Colonic mucosa (tissue), 4 donors: Measurements from ENCODE around the gene COA5. TPM values are rescaled to one million over a fixed set of nuclear protein-coding genes. Genes with fewer than 3 reads are reported as not detected.

ENCODE experiments used
- DNase-seq: peaks from one replicate; pipeline ENCODE4 v3.0.0-alpha.2; 2020
- H3K27ac ChIP-seq: fragments of 200-600 bp; one replicate; pipeline ENCODE4 v1.8.0; 2021
- H3K27me3 ChIP-seq: fragments of 200-600 bp; one replicate; pipeline ENCODE4 v1.8.0; 2021
- H3K36me3 ChIP-seq: fragments of 200-600 bp; one replicate; pipeline ENCODE4 v1.8.0; 2021
- H3K4me1 ChIP-seq: fragments of 200-600 bp; one replicate; pipeline ENCODE4 v1.8.0; 2021; ENCODE audit warnings: mild to moderate bottlenecking
- H3K4me3 ChIP-seq: fragments of 200-600 bp; one replicate; pipeline ENCODE4 v1.8.0; 2021
- H3K9ac ChIP-seq, 2 donors: one replicate each; pipeline ENCODE4 v1.7.0; 2013; ENCODE audit warnings: control low read depth in 2 of 2, low read depth in 2 of 2, low read length in 2 of 2
- H3K9me3 ChIP-seq: fragments of 200-600 bp; one replicate; pipeline ENCODE4 v1.8.0; 2021
- intact Hi-C: fragments of 100-400 bp; cut with DNase I; formaldehyde crosslinking; loops from one replicate; pipeline ENCODE4 v1.14.1; 2022
- total RNA-seq, 2 donors: library from RNA; stranded (reverse); fragmentation: NEBNext Ultra II Directional in 1 of 2; extraction: Animal tissue kit (Norgen Biotek cat#: 25700) in 1 of 2; gene quantifications; one replicate each; pipeline ENCODE4 v1.2.1, GENCODE V29; 2021
- TF ChIP-seq, protein P1 (sequence below): fragments of 200-600 bp; IDR thresholded peaks from one replicate; pipeline ENCODE4 v1.8.0; 2022; ENCODE audit warnings: antibody characterized with exemption, mild to moderate bottlenecking
- donor health status: healthy.
- donor health status: DM: no; HTN: no; CAD: no.
- donor health status: DM: no; HTN: no; CAD: no.

Gene COA5
- total RNA-seq, 2 donors from 2014 or later = 23.5 to 27.1 TPM

DNA sequence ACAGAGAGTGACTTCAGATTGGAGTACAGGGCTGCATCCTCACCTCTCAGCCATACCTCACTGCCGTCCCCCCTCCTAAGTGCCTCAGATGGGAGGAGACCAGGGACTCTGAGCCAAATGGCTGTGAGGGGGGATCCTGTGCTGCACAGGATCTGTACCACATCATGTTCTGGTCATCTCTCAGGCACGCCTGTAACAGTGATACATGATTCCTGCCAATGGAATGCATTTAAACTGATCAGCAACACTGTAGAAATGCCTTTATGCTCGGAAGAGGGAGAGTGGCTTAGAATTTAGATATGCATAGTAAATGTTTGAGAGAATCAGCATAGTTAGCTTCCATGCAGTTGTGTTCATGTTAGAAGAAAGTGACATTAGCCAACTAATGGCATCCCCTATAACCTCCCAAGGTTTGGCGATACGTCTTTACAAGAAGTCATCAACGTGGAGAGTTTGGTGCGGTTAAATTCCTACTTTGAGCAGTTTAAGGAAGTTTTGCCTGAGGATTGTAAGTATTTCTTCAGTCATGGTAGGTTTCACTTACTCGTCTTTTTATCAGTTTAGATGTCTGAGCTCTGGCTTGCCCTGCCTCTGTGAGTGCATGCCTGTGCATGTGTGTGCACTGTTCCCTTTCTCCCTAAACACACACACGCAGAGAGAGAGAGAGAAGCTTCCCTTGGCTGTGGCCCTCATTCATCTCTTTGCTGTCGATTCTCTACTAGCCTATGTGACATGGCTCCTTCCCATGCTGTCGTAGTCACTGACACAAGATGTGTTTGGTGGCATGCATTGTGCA, 40.0 kb downstream of the COA5 start:
- no peaks in the 10 kb centered on the region for H3K9me3 ChIP-seq
- no peaks in the 10 kb centered on the region for H3K36me3 ChIP-seq
- no peaks in the 10 kb centered on the region for H3K27me3 ChIP-seq
- TF ChIP-seq, protein P1, sequence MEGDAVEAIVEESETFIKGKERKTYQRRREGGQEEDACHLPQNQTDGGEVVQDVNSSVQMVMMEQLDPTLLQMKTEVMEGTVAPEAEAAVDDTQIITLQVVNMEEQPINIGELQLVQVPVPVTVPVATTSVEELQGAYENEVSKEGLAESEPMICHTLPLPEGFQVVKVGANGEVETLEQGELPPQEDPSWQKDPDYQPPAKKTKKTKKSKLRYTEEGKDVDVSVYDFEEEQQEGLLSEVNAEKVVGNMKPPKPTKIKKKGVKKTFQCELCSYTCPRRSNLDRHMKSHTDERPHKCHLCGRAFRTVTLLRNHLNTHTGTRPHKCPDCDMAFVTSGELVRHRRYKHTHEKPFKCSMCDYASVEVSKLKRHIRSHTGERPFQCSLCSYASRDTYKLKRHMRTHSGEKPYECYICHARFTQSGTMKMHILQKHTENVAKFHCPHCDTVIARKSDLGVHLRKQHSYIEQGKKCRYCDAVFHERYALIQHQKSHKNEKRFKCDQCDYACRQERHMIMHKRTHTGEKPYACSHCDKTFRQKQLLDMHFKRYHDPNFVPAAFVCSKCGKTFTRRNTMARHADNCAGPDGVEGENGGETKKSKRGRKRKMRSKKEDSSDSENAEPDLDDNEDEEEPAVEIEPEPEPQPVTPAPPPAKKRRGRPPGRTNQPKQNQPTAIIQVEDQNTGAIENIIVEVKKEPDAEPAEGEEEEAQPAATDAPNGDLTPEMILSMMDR = no peak
- no peak overlapping the region for H3K4me3 ChIP-seq
- intact Hi-C loops = loop anchor here (5.0 to 10.0 kb wide), 2 partner anchors 34 to 124 kb away; partner anchors contain the start of gene INPP4A
- H3K4me1 ChIP-seq = no peaks in the 10 kb centered on the region
- no peak overlapping the region for H3K9ac ChIP-seq
- H3K27ac ChIP-seq = no peak overlapping the region
- no peak for DNase-seq

DNA sequence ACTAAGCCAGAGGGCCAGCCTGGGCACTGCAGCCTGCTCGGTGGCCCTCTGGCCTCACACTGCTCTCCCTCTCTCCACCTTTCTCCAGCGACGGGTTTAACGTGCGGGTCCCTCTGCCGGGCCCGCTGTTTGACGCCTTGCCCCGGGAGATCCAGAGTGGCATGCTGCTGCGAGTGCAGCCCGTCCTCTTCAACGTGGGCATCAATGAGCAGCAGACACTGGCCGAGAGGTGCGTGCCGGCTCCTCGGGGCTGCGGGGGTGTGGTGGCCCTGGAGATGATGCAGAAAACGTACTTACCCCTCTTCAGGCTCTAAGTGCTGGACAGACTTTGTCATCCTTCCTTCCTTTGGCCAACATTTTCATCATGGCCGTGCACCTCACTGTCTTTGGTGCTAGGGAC, 42.4 kb downstream of the COA5 start:
- TF ChIP-seq, protein P1 = no peak
- intact Hi-C loops = loop anchor here (5.0 to 10.0 kb wide), 2 partner anchors 36 to 121 kb away; partner anchors contain the start of gene INPP4A
- no peak overlapping the region for H3K4me3 ChIP-seq
- no peaks in the 10 kb centered on the region for H3K27me3 ChIP-seq
- no peak overlapping the region for H3K9ac ChIP-seq
- H3K4me1 ChIP-seq = no peaks in the 10 kb centered on the region
- H3K27ac ChIP-seq = no peak overlapping the region
- H3K9me3 ChIP-seq = no peaks in the 10 kb centered on the region
- DNase-seq = no peak
- no peaks in the 10 kb centered on the region for H3K36me3 ChIP-seq

DNA sequence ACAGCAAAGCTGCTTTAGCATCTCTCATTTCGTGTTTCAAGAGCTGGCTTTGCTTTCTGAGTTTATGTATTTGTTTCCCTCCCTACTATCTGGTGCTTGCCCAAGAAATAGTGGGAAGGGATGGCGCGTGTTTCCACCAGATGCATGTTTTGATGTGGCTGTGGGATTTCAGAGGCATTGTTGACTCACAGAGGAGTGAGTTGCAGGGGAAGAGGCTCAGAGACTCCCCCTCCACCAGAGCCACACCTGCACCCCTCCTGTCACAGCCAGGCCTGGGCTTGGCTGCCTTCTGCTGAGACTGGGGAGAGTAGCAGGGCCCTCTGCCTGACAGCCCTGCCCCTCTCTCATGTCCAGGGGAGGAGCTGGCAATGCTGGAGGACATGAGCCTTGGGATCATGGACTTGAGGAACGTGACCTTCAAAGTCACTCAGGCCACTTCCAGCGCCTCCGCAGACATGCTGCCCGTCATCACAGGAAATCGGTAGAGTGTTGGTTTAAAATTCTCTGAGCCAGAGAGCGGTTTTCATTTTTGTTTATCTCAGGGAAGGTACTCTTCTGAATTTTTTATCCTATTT, 42.9 kb downstream of the COA5 start:
- H3K9ac ChIP-seq = no peak overlapping the region
- H3K36me3 ChIP-seq = no peaks in the 10 kb centered on the region
- TF ChIP-seq, protein P1 = no peak
- DNase-seq = no peak
- intact Hi-C loops = loop anchor here (5.0 to 10.0 kb wide), 2 partner anchors 37 to 121 kb away; partner anchors contain the start of gene INPP4A
- peak overlapping the region; percentile 13 for H3K27ac ChIP-seq
- H3K4me3 ChIP-seq = no peak overlapping the region
- no peaks in the 10 kb centered on the region for H3K9me3 ChIP-seq
- no peaks in the 10 kb centered on the region for H3K4me1 ChIP-seq
- H3K27me3 ChIP-seq = no peaks in the 10 kb centered on the region

DNA sequence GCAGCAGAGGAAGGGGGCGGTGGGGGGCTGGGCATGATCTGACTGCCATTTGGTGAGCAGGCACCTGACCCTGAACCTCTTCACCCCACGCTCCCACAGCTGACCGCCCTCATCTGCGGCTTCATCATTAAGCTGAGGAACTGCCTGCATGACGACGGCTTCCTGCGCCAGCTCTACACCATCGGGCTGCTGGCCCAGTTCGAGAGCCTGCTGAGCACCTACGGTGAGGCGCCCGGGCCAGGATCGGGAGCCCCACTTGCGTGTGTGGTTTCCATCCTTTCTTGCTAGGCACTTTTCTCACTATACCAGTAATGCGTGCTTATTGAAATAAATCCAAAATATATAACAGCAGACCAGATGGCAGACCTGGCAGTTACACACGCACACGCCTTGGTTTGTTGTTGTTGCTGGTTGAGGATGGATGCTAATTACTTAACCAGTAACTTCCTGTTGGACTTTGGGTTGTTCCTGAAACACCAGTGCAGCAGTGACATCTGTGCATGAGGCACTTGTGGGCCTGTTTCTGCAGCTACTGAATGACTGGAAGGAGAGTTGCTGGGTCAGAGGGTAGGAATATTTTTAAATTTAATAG, 43.7 kb downstream of the COA5 start:
- no peaks in the 10 kb centered on the region for H3K9me3 ChIP-seq
- H3K27me3 ChIP-seq = no peaks in the 10 kb centered on the region
- intact Hi-C loops = loop anchor here (5.0 to 10.0 kb wide), 2 partner anchors 38 to 120 kb away; partner anchors contain the start of gene INPP4A
- peak overlapping the region; percentile 13 for H3K27ac ChIP-seq
- no peak overlapping the region for H3K9ac ChIP-seq
- no peaks in the 10 kb centered on the region for H3K4me1 ChIP-seq
- TF ChIP-seq, protein P1 = no peak
- no peak overlapping the region for H3K4me3 ChIP-seq
- H3K36me3 ChIP-seq = no peaks in the 10 kb centered on the region
- DNase-seq = peak; percentile 35

DNA sequence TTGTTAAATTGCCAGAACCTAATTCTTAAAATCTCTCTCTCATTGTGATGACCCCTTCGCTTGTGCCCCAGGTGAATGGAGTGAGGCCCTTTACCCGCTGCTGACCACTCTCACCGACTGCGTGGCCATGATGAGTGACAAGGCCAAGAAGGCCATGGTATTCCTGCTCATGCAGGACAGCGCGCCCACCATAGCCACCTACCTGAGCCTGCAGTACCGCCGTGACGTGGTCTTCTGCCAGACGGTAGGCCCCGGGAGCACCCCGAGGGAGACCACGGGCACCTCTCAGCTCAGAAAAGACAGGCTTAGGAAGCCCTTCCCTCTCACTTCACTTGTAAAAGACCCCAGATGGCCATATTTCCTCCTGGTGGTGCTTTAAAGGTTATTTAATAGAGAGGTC, 44.9 kb downstream of the COA5 start:
- Histone ChIP-seq H3K9ac (no peak overlapping the region), H3K4me3 (no peak overlapping the region), H3K4me1 (no peaks in the 10 kb centered on the region), H3K27ac (no peak overlapping the region), H3K9me3 (no peaks in the 10 kb centered on the region), H3K36me3 (no peaks in the 10 kb centered on the region), H3K27me3 (no peaks in the 10 kb centered on the region)
- TF ChIP-seq, protein P1 = no peak
- intact Hi-C loops = loop anchor here (10.0 kb wide), 1 partner anchor 119 kb away; the partner anchor contains the start of gene INPP4A
- DNase-seq = no peak
